CD4-positive, alpha-beta T cell (primary cell): ENCODE results near the gene MRPL47. TPM values are rescaled to one million over a fixed set of nuclear protein-coding genes. Genes with fewer than 3 reads are reported as not detected.

Experiments used
- ATAC-seq: fragments of 200-7000 bp; cut with Tn5 transposase; one replicate; pipeline ENCODE4 v1.10.0; 2022; ENCODE audit warnings: mild to moderate bottlenecking; ENCODE audit not compliant: poor library complexity
- CTCF ChIA-PET: fragments of 350-600 bp; sonication (Branson Sonifier 250); formaldehyde crosslinking; loops from one replicate; lab custom pipeline; 2021; ENCODE audit warnings: antibody characterized with exemption, inconsistent platforms; lab: Charles Lee
- POLR2A ChIA-PET: fragments of 350-600 bp; sonication (Branson Sonifier 250); formaldehyde crosslinking; loops from one replicate; lab custom pipeline; 2021; ENCODE audit warnings: antibody characterized with exemption, inconsistent platforms; lab: Charles Lee
- DNase-seq, 14 experiments: peaks; one replicate each; pipeline ENCODE4 v3.0.0-alpha.2; 2013 to 2020; ENCODE audit warnings: mixed read lengths in 2 of 14
- H3K27ac ChIP-seq, 2 donors: one replicate each; pipeline versions ENCODE4 v1.5.1 to v1.7.0; 2013; ENCODE audit warnings: low read length in 2 of 2, low read depth in 1 of 2, mild to moderate bottlenecking in 1 of 2
- H3K27me3 ChIP-seq, 2 experiments: 1 replicate in 1 of 2; 2 replicates in 1 of 2; pipeline versions ENCODE4 v1.6.1 to v1.7.0; 2013; ENCODE audit warnings: low read length in 2 of 2, control low read depth in 1 of 2, mild to moderate bottlenecking in 1 of 2, moderate library complexity in 1 of 2; ENCODE audit not compliant: insufficient read depth in 2 of 2, control insufficient read depth in 1 of 2
- H3K36me3 ChIP-seq: one replicate; pipeline ENCODE4 v1.6.1; 2013; ENCODE audit warnings: low read length, control low read depth; ENCODE audit not compliant: insufficient read depth
- H3K4me1 ChIP-seq: one replicate; pipeline ENCODE4 v1.6.1; 2013; ENCODE audit warnings: low read length, control low read depth; ENCODE audit not compliant: insufficient read depth
- H3K4me3 ChIP-seq: one replicate; pipeline ENCODE4 v1.5.1; 2013; ENCODE audit warnings: mild to moderate bottlenecking, low read length, moderate library complexity
- H3K9me3 ChIP-seq, 2 experiments: 1 replicate in 1 of 2; 2 replicates in 1 of 2; pipeline versions ENCODE4 v1.6.1 to v1.7.0; 2013; ENCODE audit warnings: low read length in 2 of 2, mild to moderate bottlenecking in 2 of 2, control low read depth in 1 of 2, moderate library complexity in 1 of 2; ENCODE audit not compliant: control insufficient read depth in 1 of 2, insufficient read depth in 1 of 2
- H3K27ac Mint-ChIP-seq: one replicate; pipeline ENCODE4 v1.8.0; 2020; ENCODE audit warnings: mixed read lengths
- H3K27me3 Mint-ChIP-seq: one replicate; pipeline ENCODE4 v1.8.0; 2021; ENCODE audit warnings: mixed read lengths
- H3K36me3 Mint-ChIP-seq: one replicate; pipeline ENCODE4 v1.8.0; 2021; ENCODE audit warnings: low read depth, mixed read lengths
- H3K4me1 Mint-ChIP-seq: one replicate; pipeline ENCODE4 v1.8.0; 2021; ENCODE audit warnings: low read depth, mixed read lengths
- H3K4me3 Mint-ChIP-seq: one replicate; pipeline ENCODE4 v1.8.0; 2020; ENCODE audit warnings: mild to moderate bottlenecking, mixed read lengths
- H3K9me3 Mint-ChIP-seq: one replicate; pipeline ENCODE4 v1.8.0; 2020; ENCODE audit warnings: mixed read lengths
- CTCF ChIP-seq: fragments of 200-600 bp; IDR thresholded peaks from one replicate; pipeline ENCODE4 v1.8.0; 2022; ENCODE audit warnings: antibody characterized with exemption, mild to moderate bottlenecking
- intact Hi-C, 2 experiments: fragments of 100-400 bp; cut with DNase I in 1 of 2; cut with micrococcal nuclease in 1 of 2; formaldehyde crosslinking; loops; one replicate each; pipeline versions ENCODE4 v1.15.1 to v1.9.0; 2023 to 2025; cut with DNase I, micrococcal nuclease
- total RNA-seq, 174 experiments: library from RNA in 2 of 174; stranded (reverse) in 2 of 174; gene quantifications; one replicate each; pipeline ENCODE4 v1.2.3 and lab custom pipeline; 2021 to 2026

Gene MRPL47
- total RNA-seq, 2 experiments from 2014 or later: 24.8 to 28.6 TPM

- POLR2A ChIA-PET: no interaction called here
- Mint-ChIP-seq H3K4me1 (peaks cover 56% of the 10 kb centered on the region), H3K4me3 (peak overlapping the region; percentile 72), H3K9me3 (no peaks in the 10 kb centered on the region), H3K27ac (peak overlapping the region; percentile 63), H3K27me3 (no peaks in the 10 kb centered on the region), H3K36me3 (peaks cover 42% of the 10 kb centered on the region)
- CTCF ChIA-PET: no interaction called here
- H3K4me1 ChIP-seq: peaks cover 21% of the 10 kb centered on the region
- no peaks in the 10 kb centered on the region for H3K27me3 ChIP-seq
- intact Hi-C loops: loop anchor here in 1 of 2 experiments (5.0 kb wide), 2 partner anchors 41 to 1006 kb away; no protein-coding TSS in a partner anchor
- TF ChIP-seq CTCF: no peak
- DNase-seq (no peak), ATAC-seq (no peak)
- H3K9me3 ChIP-seq: no peaks in the 10 kb centered on the region
- H3K27ac ChIP-seq: no peak overlapping the region
- no peak overlapping the region for H3K4me3 ChIP-seq
- H3K36me3 ChIP-seq: peaks cover 7% of the 10 kb centered on the region
Measured at GRCh38 chr3:179606534-179607085, 2.2 kb upstream of the MRPL47 start.

GRCh38 chr3:179603831-179604230 lies 607 bp downstream of the MRPL47 start:
- H3K27me3 ChIP-seq: no peaks in the 10 kb centered on the region
- intact Hi-C loops: loop anchor here (1.0 to 5.0 kb wide), 6 partner anchors 40 to 457 kb away; partner anchors contain the start of genes ACTL6A (in 1 of the 2), MFN1 (in 1 of the 2), PIK3CA (in 1 of the 2) and USP13 (in 1 of the 2)
- TF ChIP-seq CTCF: no peak
- peaks cover 17% of the 10 kb centered on the region for H3K4me1 ChIP-seq
- Mint-ChIP-seq H3K9me3 (no peaks in the 10 kb centered on the region), H3K36me3 (peaks cover 54% of the 10 kb centered on the region), H3K4me3 (peak overlapping the region; percentile 91), H3K27ac (peak overlapping the region; percentile 95), H3K4me1 (peaks cover 54% of the 10 kb centered on the region), H3K27me3 (no peaks in the 10 kb centered on the region)
- peak overlapping the region; percentile 90 to 91 for H3K27ac ChIP-seq
- ChIA-PET CTCF (no interaction called here), POLR2A (interaction anchor here (1.4 kb wide), 1 partner anchor 39 kb away, joined by 4 read pairs; no protein-coding TSS in a partner anchor)
- peak overlapping the region; percentile 80 for H3K4me3 ChIP-seq
- DNase-seq (no peak), ATAC-seq (no peak)
- no peaks in the 10 kb centered on the region for H3K9me3 ChIP-seq
- peaks cover 26% of the 10 kb centered on the region for H3K36me3 ChIP-seq

GRCh38 chr3:179603321-179603720 lies 1.1 kb downstream of the MRPL47 start:
- Histone ChIP-seq H3K27ac (no peak overlapping the region), H3K36me3 (peaks cover 31% of the 10 kb centered on the region), H3K9me3 (no peaks in the 10 kb centered on the region), H3K4me3 (no peak overlapping the region), H3K4me1 (peaks cover 17% of the 10 kb centered on the region), H3K27me3 (no peaks in the 10 kb centered on the region)
- intact Hi-C loops: loop anchor here in 1 of 2 experiments (5.0 kb wide), 2 partner anchors 256 to 456 kb away; partner anchors contain the start of genes MFN1 and PIK3CA
- Mint-ChIP-seq H3K4me1 (peaks cover 51% of the 10 kb centered on the region), H3K27ac (peak overlapping the region; percentile 95), H3K36me3 (peaks cover 57% of the 10 kb centered on the region), H3K9me3 (no peaks in the 10 kb centered on the region), H3K27me3 (no peaks in the 10 kb centered on the region), H3K4me3 (peak overlapping the region; percentile 91)
- ChIA-PET CTCF (no interaction called here), POLR2A (interaction anchor here (0.6 kb wide), 1 partner anchor 30 kb away, joined by 3 read pairs; no protein-coding TSS in a partner anchor)
- ATAC-seq: no peak
- no peak for DNase-seq
- TF ChIP-seq CTCF: no peak
